HG02840 (cell line): Measurements from ENCODE around the gene POU4F3.

Experiments
- ATAC-seq: cut with Tn5 transposase; IDR thresholded peaks from one replicate; pipeline ENCODE4 v1.9.1; 2021; ENCODE audit warnings: mild to moderate bottlenecking, moderate library complexity, moderate number of reproducible peaks; ENCODE audit not compliant: unreplicated experiment, low FRiP score

POU4F3 gene

DNA sequence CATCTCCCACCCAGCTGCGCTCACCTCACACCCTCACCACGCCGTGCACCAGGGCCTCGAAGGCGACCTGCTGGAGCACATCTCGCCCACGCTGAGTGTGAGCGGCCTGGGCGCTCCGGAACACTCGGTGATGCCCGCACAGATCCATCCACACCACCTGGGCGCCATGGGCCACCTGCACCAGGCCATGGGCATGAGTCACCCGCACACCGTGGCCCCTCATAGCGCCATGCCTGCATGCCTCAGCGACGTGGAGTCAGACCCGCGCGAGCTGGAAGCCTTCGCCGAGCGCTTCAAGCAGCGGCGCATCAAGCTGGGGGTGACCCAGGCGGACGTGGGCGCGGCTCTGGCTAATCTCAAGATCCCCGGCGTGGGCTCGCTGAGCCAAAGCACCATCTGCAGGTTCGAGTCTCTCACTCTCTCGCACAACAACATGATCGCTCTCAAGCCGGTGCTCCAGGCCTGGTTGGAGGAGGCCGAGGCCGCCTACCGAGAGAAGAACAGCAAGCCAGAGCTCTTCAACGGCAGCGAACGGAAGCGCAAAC, 1.1 kb downstream of the POU4F3 start:
- ATAC-seq, result no peak

DNA sequence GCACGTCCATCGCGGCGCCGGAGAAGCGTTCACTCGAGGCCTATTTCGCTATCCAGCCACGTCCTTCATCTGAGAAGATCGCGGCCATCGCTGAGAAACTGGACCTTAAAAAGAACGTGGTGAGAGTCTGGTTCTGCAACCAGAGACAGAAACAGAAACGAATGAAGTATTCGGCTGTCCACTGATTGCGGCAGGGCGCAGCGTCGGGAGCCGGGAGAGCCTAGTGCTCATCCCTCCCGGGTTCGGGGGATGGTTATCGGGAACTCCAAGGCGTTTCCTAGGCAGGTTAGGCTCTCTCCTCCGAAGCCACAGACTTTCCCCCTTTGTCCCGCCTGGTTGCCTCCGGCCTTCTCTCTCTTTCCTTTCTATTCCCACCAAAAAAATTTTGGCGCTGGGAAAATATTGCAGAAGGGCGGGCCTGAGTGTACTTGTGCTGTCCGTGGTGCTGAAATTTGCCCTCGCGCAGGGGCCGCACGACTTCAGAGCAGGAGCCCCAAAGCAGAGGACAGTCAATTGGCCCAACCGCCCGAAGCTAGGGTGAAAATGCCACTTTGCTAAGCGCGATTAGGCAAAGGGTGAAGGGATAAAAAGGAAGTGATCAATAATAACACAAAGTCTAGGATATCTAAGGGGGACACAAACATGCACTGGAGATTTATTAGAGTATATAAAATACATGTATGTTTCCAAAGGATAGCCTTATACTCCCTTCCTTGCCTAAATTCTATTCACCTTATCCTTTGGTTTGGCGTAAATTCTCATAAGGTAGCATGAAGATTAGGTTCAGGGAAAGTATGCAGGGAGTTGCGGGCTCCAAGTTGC, 1.8 kb downstream of the POU4F3 start:
- ATAC-seq, result no peak

DNA sequence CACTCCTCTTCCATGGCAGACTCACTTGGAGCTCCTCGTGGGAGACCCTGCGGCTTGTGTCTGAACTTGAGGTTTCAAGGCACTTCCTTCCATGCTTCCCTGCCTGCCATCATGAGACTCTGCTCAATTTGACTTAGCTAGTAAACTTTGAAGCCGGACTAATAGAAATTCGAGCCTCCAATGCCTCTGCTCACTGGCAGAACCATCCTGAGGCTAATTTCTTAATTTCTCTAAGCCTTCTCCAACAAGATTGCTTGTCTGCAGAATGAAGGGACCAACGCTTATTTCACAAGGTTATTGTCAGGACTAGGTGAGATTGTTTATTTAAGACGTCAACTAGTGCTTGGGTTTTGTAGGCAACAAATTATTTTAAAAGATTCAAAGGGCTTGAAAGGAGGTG, 3.2 kb downstream of the POU4F3 start:
- ATAC-seq, result no peak

DNA sequence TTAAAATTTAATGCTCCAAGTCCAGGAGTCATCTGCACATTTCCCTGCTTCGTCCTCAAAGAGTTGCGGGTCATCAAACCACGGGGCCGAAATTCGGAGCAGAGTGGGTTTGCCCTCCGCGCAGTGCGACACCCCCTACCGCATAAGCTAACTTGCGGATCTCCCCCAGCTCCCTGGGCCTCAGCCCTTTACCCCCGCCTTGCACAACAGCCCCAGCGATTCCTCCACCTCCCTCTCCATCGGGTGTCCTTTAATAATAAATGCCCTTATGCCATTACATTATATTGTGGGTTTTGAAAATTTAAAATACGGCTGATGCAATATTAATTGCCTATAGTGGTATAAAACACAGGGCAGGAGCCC, 3.9 kb downstream of the POU4F3 start:
- no peak for ATAC-seq

DNA sequence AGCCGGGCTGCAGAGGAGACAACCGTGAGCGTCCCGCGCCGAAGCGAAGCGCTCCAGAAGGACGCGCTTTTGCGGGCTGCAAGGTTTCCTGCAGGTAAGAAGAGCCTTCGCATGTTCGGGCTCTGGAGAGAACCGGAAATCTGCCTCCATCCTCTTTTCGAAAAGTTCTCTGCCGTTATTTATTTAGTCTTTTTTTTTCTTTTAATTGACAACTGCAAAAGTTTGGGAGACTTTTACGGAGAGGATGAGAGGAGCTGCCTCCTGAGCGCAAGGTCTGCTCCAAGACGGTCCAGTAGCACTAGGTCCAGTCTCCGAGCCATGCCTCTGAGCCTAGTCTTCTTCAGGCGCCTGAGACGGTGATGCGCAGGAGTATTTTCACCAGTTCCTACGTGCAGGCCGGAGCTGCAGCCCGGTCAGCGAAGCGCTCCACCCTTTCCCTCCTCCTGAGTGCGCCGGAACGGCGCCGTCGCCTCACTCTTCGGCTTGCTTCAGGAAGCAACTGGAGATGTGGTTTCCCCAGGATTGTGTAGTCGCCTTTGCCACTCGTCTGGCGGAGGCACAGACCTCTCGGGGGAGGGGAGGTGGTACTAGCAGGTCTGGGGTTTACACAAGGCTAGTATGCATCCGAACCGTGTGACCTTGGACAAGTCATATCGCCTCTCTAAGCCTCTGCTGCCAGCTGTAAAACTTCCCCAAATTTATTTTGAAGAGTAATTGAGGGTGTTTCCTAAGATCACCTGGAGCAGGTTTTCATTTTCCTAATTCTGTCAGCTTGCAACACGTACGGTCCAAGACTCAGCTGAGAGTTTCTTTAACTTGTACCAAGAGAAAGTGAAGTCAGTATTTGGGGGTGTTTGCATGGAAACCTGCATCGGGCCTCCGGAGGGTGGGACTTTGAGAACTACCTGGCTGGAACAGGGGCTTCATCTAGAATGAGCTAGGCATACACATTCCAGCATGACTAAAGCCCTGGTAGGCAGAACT, 4.5 kb downstream of the POU4F3 start:
- no peak for ATAC-seq

DNA sequence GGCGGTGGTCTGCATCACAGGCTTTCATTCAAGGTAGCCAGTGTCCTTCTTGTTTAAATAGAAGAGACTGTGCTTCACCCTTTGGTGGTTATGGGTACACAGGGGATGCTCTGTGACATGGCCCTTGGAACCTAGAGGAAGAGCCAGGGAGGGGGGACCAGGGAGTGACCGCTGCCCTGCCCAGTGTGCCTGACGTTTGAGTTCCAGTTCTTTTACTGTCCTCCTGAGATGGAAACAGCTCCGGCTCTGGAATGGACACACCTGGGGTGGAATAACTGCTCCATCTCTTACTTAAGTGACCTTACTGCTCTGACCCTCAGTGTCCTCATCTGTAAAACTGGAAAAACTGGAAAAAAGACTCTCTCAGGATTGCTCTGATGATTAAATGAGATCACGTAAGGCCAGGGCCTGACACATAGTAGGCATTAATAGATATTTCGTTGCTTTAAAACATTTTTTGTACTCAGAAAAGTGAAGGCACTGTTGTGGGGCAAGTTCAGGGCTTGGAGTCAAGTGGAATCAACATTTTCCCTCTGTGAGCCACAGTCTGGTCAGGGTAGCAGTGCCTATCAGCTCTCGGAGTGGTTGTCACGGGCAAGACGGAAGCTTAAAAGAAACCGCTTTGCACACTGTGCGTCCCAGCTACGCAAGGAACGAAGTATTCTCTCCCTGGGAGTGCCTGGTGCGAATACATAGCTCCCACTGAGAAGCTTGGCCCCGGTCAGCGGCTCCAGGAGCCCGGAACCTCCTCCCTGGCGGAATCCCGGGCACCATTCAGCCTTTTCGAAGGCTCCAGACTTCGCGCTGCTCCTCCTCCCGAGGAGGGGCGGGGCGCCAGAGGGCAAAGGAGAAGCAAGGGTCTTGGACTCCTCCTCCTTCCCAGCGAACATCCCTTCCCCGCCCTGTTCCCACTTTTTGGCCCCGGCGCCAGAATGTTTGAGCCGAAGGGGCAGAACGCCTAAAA, 5.8 kb downstream of the POU4F3 start:
- no peak for ATAC-seq

DNA sequence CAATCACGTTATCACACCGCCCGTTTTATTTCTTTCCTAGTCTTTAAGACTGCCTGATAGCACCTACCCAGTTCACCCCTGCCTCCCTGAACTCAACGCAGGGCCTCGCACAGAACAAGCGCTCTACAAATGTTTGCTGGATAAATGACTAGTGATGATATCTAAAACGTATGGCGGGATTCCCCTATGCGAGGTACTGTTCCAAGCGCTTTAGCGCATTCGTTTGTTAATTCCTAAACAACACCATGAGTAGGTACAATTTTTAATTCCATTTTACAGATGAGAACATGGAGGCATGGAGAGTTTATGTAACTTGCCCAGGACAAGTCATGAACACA, 6.6 kb downstream of the POU4F3 start:
- ATAC-seq, result no peak

DNA sequence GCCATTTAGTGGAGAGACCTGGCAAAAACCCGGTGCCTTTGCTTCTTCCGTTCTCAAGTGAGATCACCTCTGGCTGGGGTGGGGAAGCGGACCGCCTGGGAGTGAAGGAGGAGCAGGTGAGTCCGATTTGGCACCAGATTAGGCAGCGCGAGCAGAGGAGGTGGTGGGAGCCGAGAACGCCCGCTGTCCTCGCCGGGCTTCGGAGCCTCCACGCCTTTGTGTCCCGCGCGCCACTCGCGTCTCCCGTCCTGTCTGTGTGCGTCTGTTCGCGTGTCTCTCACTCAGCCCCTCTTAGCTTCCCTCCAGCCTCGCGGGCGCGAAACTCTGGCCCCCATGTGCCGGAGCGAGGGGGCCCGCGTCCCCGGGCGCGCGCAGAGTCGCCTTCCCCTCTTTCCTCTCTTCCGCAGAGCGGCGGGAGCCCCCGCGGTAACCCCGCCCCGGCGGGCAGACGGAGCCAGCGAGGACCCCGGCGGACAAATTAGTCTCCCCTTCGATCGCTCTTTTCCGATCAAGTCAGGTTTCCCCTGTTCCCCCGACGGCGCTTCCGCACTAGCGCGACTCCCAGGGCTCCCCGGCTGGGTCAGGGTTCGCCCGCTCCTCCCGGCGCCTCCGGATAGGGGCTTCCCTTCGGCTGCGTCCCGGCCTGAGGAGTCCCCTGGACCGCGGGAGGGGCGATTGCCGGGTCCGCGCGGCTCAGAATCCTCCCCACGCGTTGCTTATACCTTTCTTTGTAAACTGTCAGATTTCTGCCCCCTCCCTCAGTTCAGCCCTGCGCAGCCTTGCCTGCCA, 7.1 kb downstream of the POU4F3 start:
- no peak for ATAC-seq

DNA sequence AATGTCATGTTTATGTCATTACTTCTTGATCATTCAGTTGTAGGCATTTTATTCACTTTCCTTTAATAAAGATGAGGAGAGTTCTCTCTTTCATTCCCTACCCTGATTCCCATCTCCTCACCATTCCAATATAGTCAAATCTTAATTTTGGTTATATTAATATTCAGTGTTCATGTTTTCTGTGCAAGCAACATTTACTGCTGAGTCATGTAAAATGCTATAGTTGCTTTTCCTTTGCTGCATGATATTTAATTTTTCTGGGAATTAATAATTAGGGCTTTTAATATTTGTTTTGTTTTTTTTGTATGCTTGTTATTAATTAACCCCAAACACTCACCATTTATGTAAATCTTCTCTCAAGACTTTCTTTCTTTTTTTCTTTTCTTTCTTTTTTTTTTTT, 18.5 kb downstream of the POU4F3 start:
- ATAC-seq, result no peak

DNA sequence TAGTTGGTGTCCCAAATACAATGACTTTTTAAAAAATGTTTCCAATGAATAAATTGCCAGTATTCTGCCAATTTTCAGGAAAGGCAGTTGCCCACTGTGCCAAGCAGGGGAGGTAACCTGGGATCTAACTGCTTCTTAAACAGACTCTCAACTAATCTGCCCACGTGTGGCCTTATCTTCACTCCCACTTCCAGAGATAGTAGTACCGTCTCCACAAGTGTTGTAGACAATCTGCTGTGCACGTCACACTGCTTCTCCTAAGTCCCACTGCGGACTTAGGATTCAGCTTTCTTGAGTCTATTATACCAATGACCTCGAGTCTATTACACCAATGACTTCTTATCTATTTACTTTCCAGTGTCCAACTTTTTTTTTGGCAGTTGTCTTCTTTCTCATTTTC, 21.2 kb downstream of the POU4F3 start:
- ATAC-seq, result no peak

DNA sequence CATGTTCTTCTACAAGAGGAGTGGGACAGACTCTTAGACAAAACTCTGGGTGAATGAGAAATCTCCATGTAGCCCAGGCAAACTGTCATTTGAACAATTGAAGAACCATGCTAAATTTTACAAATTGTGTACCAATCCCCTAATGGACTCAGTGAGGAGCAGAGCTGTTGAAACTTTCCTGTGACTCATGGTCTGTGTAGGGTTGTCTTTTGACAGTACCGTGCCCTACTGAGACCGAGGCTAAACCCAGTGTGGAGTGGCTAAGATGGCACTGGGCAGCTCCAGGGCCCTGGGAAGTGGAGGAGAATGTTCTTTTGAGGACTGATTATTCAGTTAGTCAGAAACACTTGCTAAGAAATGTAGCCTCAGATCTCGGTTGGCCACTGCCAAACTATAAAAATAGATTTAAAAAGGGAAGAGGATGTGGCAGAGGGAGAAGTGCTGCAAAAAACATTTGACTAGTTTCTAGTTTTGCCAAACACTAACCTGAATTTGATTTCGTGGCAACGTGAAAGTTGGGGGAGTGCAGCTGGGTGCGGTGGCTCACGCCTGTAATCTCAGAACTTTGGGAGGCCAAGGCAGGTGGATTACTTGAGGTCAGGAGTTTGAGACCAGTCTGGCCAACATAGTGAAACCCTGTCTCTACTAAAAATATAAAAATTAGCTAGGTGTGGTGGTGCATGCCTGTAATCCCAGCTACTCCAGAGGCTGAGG, 24.7 kb downstream of the POU4F3 start:
- ATAC-seq, result no peak

DNA sequence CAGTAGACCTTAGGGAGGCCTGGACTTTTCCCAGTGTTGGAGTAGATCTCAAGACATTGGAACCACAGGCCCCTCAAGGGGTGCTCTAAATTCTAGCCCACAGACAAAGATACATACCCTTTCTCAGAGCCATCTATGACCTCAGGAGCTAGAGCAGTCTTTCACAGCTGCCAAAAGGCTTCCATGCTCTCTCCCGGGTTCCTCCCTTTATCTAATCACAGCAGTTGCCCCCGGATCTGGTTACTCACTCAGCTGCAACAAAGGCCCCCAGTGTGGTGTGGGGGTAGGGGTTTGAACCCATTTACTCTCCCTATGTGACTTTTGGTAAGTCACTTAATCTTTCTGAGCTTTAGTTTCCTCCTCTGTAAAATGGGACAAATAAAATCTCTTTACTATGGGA, 27.0 kb downstream of the POU4F3 start:
- no peak for ATAC-seq

DNA sequence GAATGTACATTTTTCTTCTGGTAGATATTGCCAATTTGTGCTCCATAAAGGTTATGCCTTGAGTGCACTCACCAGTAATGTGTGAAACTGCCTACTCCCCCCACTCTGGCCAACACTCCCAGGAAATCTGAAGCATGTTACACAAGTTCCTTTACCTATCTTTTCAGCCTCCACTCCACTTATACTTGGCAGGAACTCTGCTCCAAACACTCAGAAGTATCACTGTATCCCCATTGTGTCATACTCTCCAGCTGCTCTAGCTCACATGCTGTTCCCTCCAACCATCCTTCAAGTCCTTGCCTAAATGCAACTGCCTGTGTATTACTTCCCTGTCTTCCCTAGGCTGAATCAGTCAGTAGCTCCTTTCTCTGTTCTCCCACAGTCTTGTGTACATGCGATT, 28.3 kb downstream of the POU4F3 start:
- ATAC-seq, result no peak

DNA sequence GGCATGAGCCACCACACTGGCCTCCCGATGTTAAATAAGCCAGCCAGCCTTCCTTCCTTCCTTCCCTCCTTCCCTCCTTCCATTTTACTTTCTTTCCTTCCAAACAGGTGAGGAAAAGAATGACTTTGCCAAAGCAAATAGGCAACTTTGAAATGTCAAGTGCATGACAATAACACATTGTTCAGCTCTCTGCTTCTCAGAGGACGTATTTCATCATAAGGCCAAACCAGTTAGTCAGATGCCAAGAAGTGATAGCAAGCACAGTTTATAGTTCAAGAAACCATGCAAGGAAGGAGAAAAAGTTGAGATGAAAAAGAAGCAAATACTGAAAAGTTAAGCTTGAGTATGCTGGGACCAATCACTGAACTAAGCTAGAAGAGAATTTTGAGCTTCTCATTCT, 29.5 kb downstream of the POU4F3 start:
- ATAC-seq, result no peak

DNA sequence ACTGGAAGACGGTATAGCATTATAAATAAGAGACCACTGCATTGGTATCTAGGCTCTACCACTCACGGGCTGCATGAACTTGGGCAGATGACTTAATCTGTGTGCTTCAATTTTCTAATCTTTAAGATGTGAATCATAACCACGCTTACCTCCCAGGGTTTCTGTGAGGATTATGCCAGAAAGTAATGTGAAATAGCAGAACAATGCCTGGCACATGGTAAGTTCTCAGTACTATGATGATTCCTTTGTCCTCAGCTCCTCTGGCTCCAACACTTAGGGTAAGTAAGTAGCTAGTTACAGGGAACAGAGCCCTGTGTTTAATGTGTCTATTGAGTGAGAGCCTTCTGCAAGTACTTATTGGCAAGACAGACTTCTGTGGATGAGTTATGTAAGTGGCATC, 31.1 kb downstream of the POU4F3 start:
- ATAC-seq, result no peak

DNA sequence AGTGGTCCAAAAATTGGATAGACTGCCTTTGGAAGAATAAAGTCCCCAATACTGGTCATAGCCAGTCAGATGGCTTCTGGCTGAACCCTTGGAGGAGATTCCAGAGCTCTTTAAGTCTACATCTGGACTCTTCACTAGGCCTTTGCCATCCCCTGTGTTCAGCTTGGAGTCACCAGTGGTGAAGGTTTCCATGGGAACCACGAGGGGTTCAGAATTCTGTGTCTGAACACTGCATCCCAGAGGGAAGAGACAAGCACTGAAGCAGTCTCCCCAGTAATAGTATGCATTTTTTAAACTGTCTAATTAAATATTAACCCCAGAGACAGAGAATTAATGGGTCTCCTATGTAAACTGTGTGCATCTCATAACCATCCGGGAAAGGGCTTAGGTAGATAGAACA, 38.2 kb downstream of the POU4F3 start:
- ATAC-seq, result no peak

DNA sequence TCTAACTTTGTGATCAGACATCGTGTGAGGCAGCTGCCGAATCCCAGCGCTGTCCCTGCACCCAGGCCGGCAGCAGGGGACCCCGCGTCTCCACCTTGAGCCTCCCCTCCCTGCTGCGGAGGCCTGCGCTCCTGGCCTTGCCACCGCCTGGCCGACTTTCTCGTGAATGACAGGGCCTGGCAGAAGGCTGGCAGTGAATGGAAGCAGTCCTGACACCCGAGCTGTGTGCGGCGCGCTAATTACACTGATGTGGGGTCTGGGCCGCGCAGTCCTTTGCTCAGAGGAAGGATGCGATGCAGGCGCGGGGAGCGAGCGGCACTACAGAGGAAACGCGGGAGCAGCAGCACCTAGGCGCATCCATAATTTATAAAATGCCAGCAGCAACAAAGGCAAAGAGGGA, 40.3 kb downstream of the POU4F3 start:
- no peak for ATAC-seq

DNA sequence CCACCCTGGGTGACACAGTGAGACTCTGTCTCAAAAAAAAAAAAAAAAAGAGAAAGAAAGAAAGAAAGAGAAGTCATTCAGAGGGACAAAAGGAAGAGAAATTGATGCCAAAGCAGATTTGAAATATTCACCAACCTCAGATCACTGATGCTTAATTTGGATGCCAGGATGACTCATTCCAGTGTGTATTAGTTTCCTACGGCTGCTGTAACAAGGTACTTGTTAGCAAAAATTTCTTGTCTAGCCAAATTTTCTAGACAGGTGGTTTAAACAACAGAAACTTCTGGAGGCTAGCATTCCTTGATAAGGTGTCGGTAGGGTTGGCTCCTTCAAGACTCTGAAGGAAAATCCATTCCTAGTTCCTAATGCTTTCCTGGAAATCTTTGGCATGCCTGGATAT, 42.1 kb downstream of the POU4F3 start:
- no peak for ATAC-seq

DNA sequence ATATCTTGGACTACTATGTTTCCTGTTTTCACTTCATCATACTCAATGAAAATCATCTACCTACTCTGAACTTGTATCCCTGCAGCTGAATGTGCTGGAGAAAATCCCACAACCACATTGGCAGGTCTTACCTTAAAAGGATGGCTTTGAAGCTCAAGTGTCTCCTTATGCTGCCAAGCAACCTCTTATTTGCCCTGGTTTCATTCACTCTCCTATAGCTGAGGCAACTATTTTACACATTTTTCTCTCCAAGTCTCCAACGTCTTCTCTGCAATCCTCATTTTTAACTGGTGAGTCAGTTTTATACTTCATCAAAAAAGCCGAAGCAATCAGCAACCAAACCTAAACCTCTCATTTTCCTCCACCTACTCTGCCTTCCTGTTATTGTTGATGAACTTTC, 49.7 kb downstream of the POU4F3 start:
- ATAC-seq, result no peak
